Naive B cell (primary cell): ENCODE measurements around the gene ATP4A. TPM values are rescaled to one million over a fixed set of nuclear protein-coding genes. Genes with fewer than 3 reads are reported as not detected.

ENCODE experiments used
- ATAC-seq, 2 donors: fragments of 150-1000 bp; cut with Tn5 transposase; 2 replicates each; pipeline ENCODE4 v1.10.0; 2021; ENCODE audit warnings: low read depth in 2 of 2, mild to moderate bottlenecking in 2 of 2, moderate library complexity in 2 of 2
- DNase-seq: peaks from one replicate; pipeline ENCODE4 v3.0.0; 2022
- H3K27ac Mint-ChIP-seq, 6 donors: one replicate each; pipeline ENCODE4 v1.8.0; 2020 to 2022; ENCODE audit warnings: mild to moderate bottlenecking in 6 of 6, mixed read lengths in 6 of 6, moderate library complexity in 5 of 6, inconsistent platforms in 2 of 6
- H3K27me3 Mint-ChIP-seq, 3 donors: one replicate each; pipeline ENCODE4 v1.8.0; 2021 to 2022; ENCODE audit warnings: mixed read lengths in 3 of 3, mild to moderate bottlenecking in 1 of 3
- H3K36me3 Mint-ChIP-seq, 2 donors: one replicate each; pipeline ENCODE4 v1.8.0; 2020 to 2022; ENCODE audit warnings: mixed read lengths in 2 of 2, inconsistent platforms in 1 of 2, mild to moderate bottlenecking in 1 of 2
- H3K4me1 Mint-ChIP-seq, 3 donors: one replicate each; pipeline ENCODE4 v1.8.0; 2020 to 2022; ENCODE audit warnings: mixed read lengths in 3 of 3, inconsistent platforms in 1 of 3, mild to moderate bottlenecking in 1 of 3, moderate library complexity in 1 of 3
- H3K4me3 Mint-ChIP-seq, 8 donors: one replicate each; pipeline ENCODE4 v1.8.0; 2020 to 2022; ENCODE audit warnings: mild to moderate bottlenecking in 8 of 8, mixed read lengths in 8 of 8, moderate library complexity in 8 of 8, inconsistent platforms in 2 of 8
- H3K9me3 Mint-ChIP-seq, 7 donors: one replicate each; pipeline ENCODE4 v1.8.0; 2020 to 2022; ENCODE audit warnings: mixed read lengths in 7 of 7, mild to moderate bottlenecking in 5 of 7, inconsistent platforms in 2 of 7, moderate library complexity in 1 of 7
- polyA plus RNA-seq, 6 donors: library from polyadenylated mRNA; unstranded; fragments of 300-500 nt; fragmentation: Illumina TruSeq; gene quantifications; one replicate each; pipeline ENCODE4 v1.2.3, GENCODE V29; 2021; ENCODE audit warnings: low read depth in 6 of 6

Gene ATP4A
- polyA plus RNA-seq, 6 donors from 2014 or later: not detected

- ATAC-seq: no peak
- no peak for DNase-seq
- Mint-ChIP-seq H3K27me3 (peaks cover 40 to 77% (median 77%) of the 10 kb centered on the region in 3 donors), H3K9me3 (peaks cover 0 to 9% (median 2%) of the 10 kb centered on the region in 7 donors), H3K36me3 (peaks cover 0 to 26% of the 10 kb centered on the region in 2 donors), H3K4me3 (peak overlapping the region in 1 of 8 donors; percentile 27), H3K27ac (no peak overlapping the region), H3K4me1 (peaks cover 17 to 18% (median 18%) of the 10 kb centered on the region in 3 donors)
These were observed 2.0 kb downstream of the ATP4A start for GRCh38 chr19:35561436-35561835.

- H3K4me3 Mint-ChIP-seq: no peak overlapping the region
- no peak for ATAC-seq
- no peak for DNase-seq
- peaks cover 0 to 26% of the 10 kb centered on the region in 2 donors for H3K36me3 Mint-ChIP-seq
- no peak overlapping the region for H3K27ac Mint-ChIP-seq
- H3K9me3 Mint-ChIP-seq: peaks cover 0 to 9% (median 2%) of the 10 kb centered on the region in 7 donors
- H3K27me3 Mint-ChIP-seq: peaks cover 45 to 84% (median 82%) of the 10 kb centered on the region in 3 donors
- H3K4me1 Mint-ChIP-seq: peaks cover 17 to 18% (median 18%) of the 10 kb centered on the region in 3 donors
These were observed 2.8 kb downstream of the ATP4A start for GRCh38 chr19:35560677-35561076.

GRCh38 chr19:35560271-35560670, 3.2 kb downstream of the ATP4A start:
- H3K9me3 Mint-ChIP-seq: peaks cover 0 to 9% (median 2%) of the 10 kb centered on the region in 7 donors
- DNase-seq: no peak
- H3K4me3 Mint-ChIP-seq: no peak overlapping the region
- ATAC-seq: no peak
- peaks cover 47 to 82% (median 80%) of the 10 kb centered on the region in 3 donors for H3K27me3 Mint-ChIP-seq
- H3K36me3 Mint-ChIP-seq: peaks cover 0 to 26% of the 10 kb centered on the region in 2 donors
- peaks cover 17 to 18% (median 18%) of the 10 kb centered on the region in 3 donors for H3K4me1 Mint-ChIP-seq
- H3K27ac Mint-ChIP-seq: peak overlapping the region in 1 of 6 donors; percentile 89

- Mint-ChIP-seq H3K27ac (no peak overlapping the region), H3K4me1 (peaks cover 17 to 18% (median 18%) of the 10 kb centered on the region in 3 donors), H3K9me3 (peaks cover 0 to 9% (median 2%) of the 10 kb centered on the region in 7 donors), H3K36me3 (peaks cover 0 to 26% of the 10 kb centered on the region in 2 donors), H3K27me3 (peaks cover 48 to 77% (median 76%) of the 10 kb centered on the region in 3 donors), H3K4me3 (peak overlapping the region in 2 of 8 donors; percentile 51 to 67)
- DNase-seq (no peak), ATAC-seq (no peak)
These were observed 3.7 kb downstream of the ATP4A start for GRCh38 chr19:35559781-35560180.

- peak overlapping the region in 4 of 8 donors; percentile 15 to 53 (median 40) for H3K4me3 Mint-ChIP-seq
- H3K27ac Mint-ChIP-seq: peak overlapping the region in 2 of 6 donors; percentile 49 to 85
- peaks cover 53 to 76% (median 76%) of the 10 kb centered on the region in 3 donors for H3K27me3 Mint-ChIP-seq
- ATAC-seq: peak; percentile 72 to 75
- peaks cover 17 to 18% (median 18%) of the 10 kb centered on the region in 3 donors for H3K4me1 Mint-ChIP-seq
- DNase-seq: peak; percentile 11
- peaks cover 0 to 26% of the 10 kb centered on the region in 2 donors for H3K36me3 Mint-ChIP-seq
- peaks cover 0 to 9% (median 2%) of the 10 kb centered on the region in 7 donors for H3K9me3 Mint-ChIP-seq
These were observed 4.2 kb downstream of the ATP4A start for GRCh38 chr19:35559281-35559659.

- no peak overlapping the region for H3K27ac Mint-ChIP-seq
These were observed 4.8 kb downstream of the ATP4A start for GRCh38 chr19:35558400-35559280.

GRCh38 chr19:35557539-35558399, 5.7 kb downstream of the ATP4A start:
- peak; percentile 18 for DNase-seq
- no peak overlapping the region for H3K27ac Mint-ChIP-seq
- peaks cover 0 to 9% (median 2%) of the 10 kb centered on the region in 7 donors for H3K9me3 Mint-ChIP-seq
- ATAC-seq: peak; percentile 60 to 61
- peaks cover 17 to 18% (median 18%) of the 10 kb centered on the region in 3 donors for H3K4me1 Mint-ChIP-seq
- peak overlapping the region in 7 of 8 donors; percentile 61 to 84 (median 79) for H3K4me3 Mint-ChIP-seq
- peaks cover 0 to 23% of the 10 kb centered on the region in 2 donors for H3K36me3 Mint-ChIP-seq
- peaks cover 50 to 75% (median 62%) of the 10 kb centered on the region in 3 donors for H3K27me3 Mint-ChIP-seq

More at GRCh38 chr19:35558400-35559280, 4.8 kb downstream of the ATP4A start:
- Mint-ChIP-seq H3K9me3 (peaks cover 0 to 9% (median 2%) of the 10 kb centered on the region in 7 donors), H3K27me3 (peaks cover 52 to 76% (median 71%) of the 10 kb centered on the region in 3 donors), H3K4me3 (peak overlapping the region in 6 of 8 donors; percentile 17 to 65 (median 50)), H3K36me3 (peaks cover 0 to 26% of the 10 kb centered on the region in 2 donors), H3K4me1 (peaks cover 17 to 18% (median 18%) of the 10 kb centered on the region in 3 donors)
- DNase-seq (no peak), ATAC-seq (no peak)

GRCh38 chr19:35556846-35557538, 6.5 kb downstream of the ATP4A start:
- Mint-ChIP-seq H3K9me3 (peaks cover 0 to 9% (median 2%) of the 10 kb centered on the region in 7 donors), H3K36me3 (peaks cover 0 to 15% of the 10 kb centered on the region in 2 donors), H3K27ac (peak overlapping the region in 2 of 6 donors; percentile 39 to 77), H3K4me3 (peak overlapping the region in 6 of 8 donors; percentile 61 to 83 (median 73)), H3K27me3 (peaks cover 44 to 67% (median 54%) of the 10 kb centered on the region in 3 donors), H3K4me1 (peaks cover 15 to 18% (median 18%) of the 10 kb centered on the region in 3 donors)
- no peak for DNase-seq
- no peak for ATAC-seq

GRCh38 chr19:35556025-35556590, 7.3 kb downstream of the ATP4A start:
- Mint-ChIP-seq H3K9me3 (peaks cover 0 to 9% (median 2%) of the 10 kb centered on the region in 7 donors), H3K27me3 (peaks cover 36 to 59% (median 46%) of the 10 kb centered on the region in 3 donors), H3K4me1 (peaks cover 15 to 18% (median 18%) of the 10 kb centered on the region in 3 donors), H3K4me3 (peak overlapping the region in 3 of 8 donors; percentile 49 to 67 (median 58)), H3K27ac (peak overlapping the region in 1 of 6 donors; percentile 76), H3K36me3 (peaks cover 0 to 15% of the 10 kb centered on the region in 2 donors)
- ATAC-seq (no peak), DNase-seq (no peak)

- DNase-seq: no peak
- Mint-ChIP-seq H3K4me3 (peak overlapping the region in 1 of 8 donors; percentile 67), H3K9me3 (peaks cover 0 to 9% (median 2%) of the 10 kb centered on the region in 7 donors), H3K36me3 (peaks cover 0 to 21% of the 10 kb centered on the region in 2 donors), H3K27me3 (peaks cover 30 to 52% (median 39%) of the 10 kb centered on the region in 3 donors), H3K4me1 (peaks cover 15 to 18% (median 18%) of the 10 kb centered on the region in 3 donors), H3K27ac (peak overlapping the region in 1 of 6 donors; percentile 76)
- ATAC-seq: no peak
These were observed 8.0 kb downstream of the ATP4A start for GRCh38 chr19:35555301-35556005.

GRCh38 chr19:35554076-35554475, 9.4 kb downstream of the ATP4A start:
- Mint-ChIP-seq H3K4me3 (no peak overlapping the region), H3K27ac (peak overlapping the region in 1 of 6 donors; percentile 12), H3K27me3 (peaks cover 25 to 38% (median 26%) of the 10 kb centered on the region in 3 donors), H3K36me3 (peaks cover 0 to 20% of the 10 kb centered on the region in 2 donors), H3K9me3 (peaks cover 0 to 4% (median 2%) of the 10 kb centered on the region in 7 donors), H3K4me1 (peaks cover 13 to 17% (median 16%) of the 10 kb centered on the region in 3 donors)
- DNase-seq (no peak), ATAC-seq (no peak)
